IMR-90 (cell line): ENCODE results near the gene PKD1. TPM values are rescaled to one million over a fixed set of nuclear protein-coding genes. Genes with fewer than 3 reads are reported as not detected.
A peak's percentile ranks its signal among the peaks of the same experiment; 100 is the strongest.

Experiments
- ATAC-seq: fragments of 200-7000 bp; cut with Tn5 transposase; 2 replicates; pipeline ENCODE4 v1.9.1; 2020; ENCODE audit warnings: low read depth, mild to moderate bottlenecking, moderate library complexity
- BruUV-seq: library from RNA; stranded (reverse); fragments of 400-500 nt; replicated peaks from 2 replicates; lab custom pipeline; 2021; lab: Mats Ljungman, UMichigan
- CTCF ChIA-PET: fragments of 300-600 bp; formaldehyde crosslinking; extraction: SDS; loops from one replicate; lab custom pipeline; 2021; ENCODE audit warnings: antibody characterized with exemption; lab: Yijun Ruan, JAX
- POLR2A ChIA-PET: fragments of 300-600 bp; sonication (Branson Sonifier 250); formaldehyde crosslinking; loops from one replicate; lab custom pipeline; 2022; ENCODE audit warnings: antibody characterized with exemption; ENCODE audit not compliant: unreplicated experiment; lab: Charles Lee
- DNase-seq: peaks from one replicate; pipeline ENCODE4 v3.0.0; 2013
- H2AFZ ChIP-seq: replicated peaks from 2 replicates; pipeline ENCODE3; 2013; ENCODE audit warnings: low read length, mild to moderate bottlenecking; ENCODE audit not compliant: poor library complexity
- H2AK5ac ChIP-seq: 2 replicates; pipeline ENCODE4 v1.6.1; 2013; ENCODE audit warnings: low read depth, low read length, inconsistent platforms
- H2AK9ac ChIP-seq: replicated peaks from 2 replicates; pipeline ENCODE3; 2013; ENCODE audit warnings: mild to moderate bottlenecking, low read depth, low read length, moderate library complexity; ENCODE audit not compliant: poor library complexity
- H2BK120ac ChIP-seq: 2 replicates; pipeline ENCODE4 v1.6.1; 2013; ENCODE audit warnings: low read depth, low read length, inconsistent platforms
- H2BK15ac ChIP-seq: 3 replicates; pipeline ENCODE4 v1.6.1; 2013; ENCODE audit warnings: low read depth, low read length, inconsistent platforms
- H2BK20ac ChIP-seq: 2 replicates; pipeline ENCODE4 v1.6.1; 2013; ENCODE audit warnings: low read depth, mild to moderate bottlenecking, inconsistent platforms, low read length, moderate library complexity
- H2BK5ac ChIP-seq: 2 replicates; pipeline ENCODE4 v1.6.1; 2013; ENCODE audit warnings: mild to moderate bottlenecking, low read depth, low read length, inconsistent platforms; ENCODE audit not compliant: poor library complexity, severe bottlenecking
- H3K14ac ChIP-seq: replicated peaks from 2 replicates; pipeline ENCODE4 v1.6.1; 2013; ENCODE audit warnings: low read depth, low read length, inconsistent platforms
- H3K18ac ChIP-seq: 2 replicates; pipeline ENCODE4 v1.6.1; 2013; ENCODE audit warnings: low read depth, low read length, control low read depth
- H3K23ac ChIP-seq: 2 replicates; pipeline ENCODE4 v1.6.1; 2013; ENCODE audit warnings: low read depth, low read length, inconsistent platforms
- H3K27ac ChIP-seq: 2 replicates; pipeline ENCODE4 v1.5.1; 2013; ENCODE audit warnings: mild to moderate bottlenecking, control low read depth, low read length; ENCODE audit not compliant: insufficient read depth
- H3K27me3 ChIP-seq: 2 replicates; pipeline ENCODE4 v1.6.1; 2013; ENCODE audit warnings: low read length; ENCODE audit not compliant: control insufficient read depth, insufficient read depth
- H3K36me3 ChIP-seq: 2 replicates; pipeline ENCODE4 v1.6.1; 2013; ENCODE audit warnings: low read length, mixed read lengths; ENCODE audit not compliant: control insufficient read depth, insufficient read depth
- H3K4ac ChIP-seq: 2 replicates; pipeline ENCODE4 v1.6.1; 2013; ENCODE audit warnings: low read depth, low read length, inconsistent platforms
- H3K4me1 ChIP-seq: 2 replicates; pipeline ENCODE4 v1.6.1; 2013; ENCODE audit warnings: low read length, mixed read lengths; ENCODE audit not compliant: control insufficient read depth, insufficient read depth
- H3K4me2 ChIP-seq: 2 replicates; pipeline ENCODE4 v1.6.1; 2013; ENCODE audit warnings: low read depth, mild to moderate bottlenecking, control low read depth, low read length, moderate library complexity
- H3K4me3 ChIP-seq: 2 replicates; pipeline ENCODE4 v1.5.1; 2013; ENCODE audit warnings: low read depth, mild to moderate bottlenecking, control low read depth, low read length, moderate library complexity; ENCODE audit not compliant: insufficient read depth
- H3K56ac ChIP-seq: 2 replicates; pipeline ENCODE4 v1.6.1; 2013; ENCODE audit warnings: low read length, inconsistent platforms; ENCODE audit not compliant: insufficient read depth; ENCODE audit errors: extremely low read depth
- H3K79me1 ChIP-seq, 2 experiments: 2 replicates each; pipeline ENCODE4 v1.6.1; 2013; ENCODE audit warnings: low read length in 2 of 2, inconsistent platforms in 1 of 2, low read depth in 1 of 2
- H3K9ac ChIP-seq: 2 replicates; pipeline ENCODE4 v1.6.1; 2013; ENCODE audit warnings: low read depth, low read length, control low read depth
- H3K9me1 ChIP-seq: 2 replicates; pipeline ENCODE4 v1.6.1; 2013; ENCODE audit warnings: low read length, inconsistent platforms; ENCODE audit not compliant: insufficient read depth
- H3K9me3 ChIP-seq: 2 replicates; pipeline ENCODE4 v1.6.1; 2013; ENCODE audit warnings: low read length; ENCODE audit not compliant: control insufficient read depth, insufficient read depth
- H4K20me1 ChIP-seq: 2 replicates; pipeline ENCODE4 v1.6.1; 2013; ENCODE audit warnings: low read length, inconsistent platforms; ENCODE audit not compliant: insufficient read depth
- H4K5ac ChIP-seq: 2 replicates; pipeline ENCODE4 v1.6.1; 2013; ENCODE audit warnings: mild to moderate bottlenecking, low read depth, low read length, control low read depth
- H4K8ac ChIP-seq, 2 experiments: 2 replicates each; pipeline ENCODE4 v1.6.1; 2013; ENCODE audit warnings: low read depth in 2 of 2, low read length in 2 of 2, control low read depth in 1 of 2, inconsistent platforms in 1 of 2
- H4K91ac ChIP-seq: 2 replicates; pipeline ENCODE4 v1.6.1; 2013; ENCODE audit warnings: low read depth, low read length, inconsistent platforms; ENCODE audit not compliant: insufficient read depth
- CEBPB ChIP-seq: IDR thresholded peaks from 2 replicates; pipeline ENCODE4 v1.6.1; 2012; ENCODE audit warnings: low read depth, low read length, improper control_type of control experiment
- CHD1 ChIP-seq: IDR thresholded peaks from 2 replicates; pipeline ENCODE4 v1.6.1; 2012; ENCODE audit warnings: low read depth, low read length, improper control_type of control experiment
- MAFK ChIP-seq: IDR thresholded peaks from 2 replicates; pipeline ENCODE4 v1.6.1; 2012; ENCODE audit warnings: low read depth, low read length, improper control_type of control experiment
- MAZ ChIP-seq: IDR thresholded peaks from 2 replicates; pipeline ENCODE4 v1.6.1; 2012; ENCODE audit warnings: low read depth, mild to moderate bottlenecking, low read length, improper control_type of control experiment, moderate library complexity, borderline replicate concordance
- MXI1 ChIP-seq: IDR thresholded peaks from 2 replicates; pipeline ENCODE4 v1.6.1; 2012; ENCODE audit warnings: low read depth, mild to moderate bottlenecking, low read length, moderate library complexity, borderline replicate concordance
- NFE2L2 ChIP-seq: fragments of 150-350 bp; IDR thresholded peaks from 2 replicates; pipeline ENCODE4 v1.6.1; 2016; ENCODE audit warnings: low read depth, mild to moderate bottlenecking, low read length
- POLR2A ChIP-seq: IDR thresholded peaks from 2 replicates; pipeline ENCODE4 v1.6.1; 2012; ENCODE audit warnings: mild to moderate bottlenecking, low read depth, low read length
- RAD21 ChIP-seq: IDR thresholded peaks from 2 replicates; pipeline ENCODE4 v1.6.1; 2012; ENCODE audit warnings: low read length, improper control_type of control experiment
- RCOR1 ChIP-seq: IDR thresholded peaks from 2 replicates; pipeline ENCODE4 v1.6.1; 2012; ENCODE audit warnings: mild to moderate bottlenecking, low read length, improper control_type of control experiment; ENCODE audit not compliant: insufficient replicate concordance
- SMC3 ChIP-seq: fragments of 150-350 bp; IDR thresholded peaks from 2 replicates; pipeline ENCODE4 v1.6.1; 2016; ENCODE audit warnings: low read depth, mild to moderate bottlenecking, antibody characterized with exemption, low read length, moderate library complexity
- WGBS, 2 experiments: methylation state at CpG; one replicate each; pipeline versions ENCODE4 v1.1.5 to v1.1.7; 2013; ENCODE audit warnings: missing lambda C conversion rate in 2 of 2; ENCODE audit not compliant: insufficient read length in 1 of 2; ENCODE audit errors: extremely low coverage in 2 of 2; 5-methylcytosine and 5-hydroxymethylcytosine counted together
- dilution Hi-C: fragments of 300-500 bp; cut with HindIII; formaldehyde crosslinking; loops from one replicate; pipeline ENCODE4 v1.14.3; 2018; ENCODE audit warnings: low sequenced_read_pairs; ENCODE audit not compliant: unreplicated experiment
- in situ Hi-C: fragments of 300-500 bp; cut with MboI; formaldehyde crosslinking; loops from 3 replicates; pipeline ENCODE4 v1.14.3; 2019; ENCODE audit warnings: low sequenced_read_pairs, inconsistent platforms, mixed read lengths
- intact Hi-C: fragments of 100-400 bp; cut with micrococcal nuclease; formaldehyde crosslinking; loops from 2 replicates; pipeline ENCODE4 v1.10.0; 2022
- polyA plus RNA-seq, 3 experiments: library from polyadenylated mRNA; depleted of rRNA; stranded (reverse); fragments of >200 nt; gene quantifications; 2 replicates each; pipeline ENCODE4 v1.2.3, GENCODE V29; 2012; ENCODE audit warnings: low replicate concordance in 1 of 3
- total RNA-seq: library from RNA; depleted of rRNA; stranded (reverse); fragments of >200 nt; gene quantifications from 2 replicates; pipeline ENCODE4 v1.2.3, GENCODE V29; 2012
- TF ChIP-seq, protein P1 (sequence below): fragments of 150-350 bp; IDR thresholded peaks from 2 replicates; pipeline ENCODE4 v1.6.1; 2016; ENCODE audit warnings: low read depth, mild to moderate bottlenecking, low read length, moderate library complexity, borderline replicate concordance
- TF ChIP-seq, protein P2 (sequence below): fragments of 150-350 bp; IDR thresholded peaks from 2 replicates; pipeline ENCODE4 v1.6.1; 2017; ENCODE audit warnings: mild to moderate bottlenecking, antibody characterized with exemption, low read length, low read depth

The PKD1 gene
- total and polyA plus RNA-seq, 2 of the 4 experiments (the other 2 are of a cell fraction): 7.9 to 97.3 TPM

DNA sequence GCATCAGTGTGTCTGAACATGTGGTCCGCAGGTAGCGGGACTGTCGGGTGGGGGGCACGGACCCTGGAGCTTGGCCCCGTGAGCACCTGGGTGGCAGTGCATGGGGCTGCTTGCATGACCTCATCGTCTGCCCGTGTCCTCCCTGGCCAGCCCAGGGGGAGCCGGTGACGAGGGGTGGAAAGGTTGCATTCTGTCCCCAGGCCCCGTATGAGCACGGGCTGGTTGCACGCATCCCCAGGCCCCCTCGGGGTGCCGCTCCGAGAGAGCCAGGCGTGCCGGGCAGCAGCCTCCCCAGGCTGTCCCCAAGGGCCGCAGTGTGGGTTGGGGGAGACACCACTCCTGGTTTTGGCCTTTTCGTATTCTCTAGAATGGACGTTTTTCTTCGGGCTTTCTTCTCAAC, 58.0 kb downstream of the PKD1 start:
- TF ChIP-seq MAFK: no peak
- TF ChIP-seq RCOR1: no peak
- no peak for TF ChIP-seq POLR2A
- TF ChIP-seq SMC3: no peak
- TF ChIP-seq CEBPB: no peak
- no peak for TF ChIP-seq NFE2L2
- TF ChIP-seq RAD21: no peak
- TF ChIP-seq, protein P1, sequence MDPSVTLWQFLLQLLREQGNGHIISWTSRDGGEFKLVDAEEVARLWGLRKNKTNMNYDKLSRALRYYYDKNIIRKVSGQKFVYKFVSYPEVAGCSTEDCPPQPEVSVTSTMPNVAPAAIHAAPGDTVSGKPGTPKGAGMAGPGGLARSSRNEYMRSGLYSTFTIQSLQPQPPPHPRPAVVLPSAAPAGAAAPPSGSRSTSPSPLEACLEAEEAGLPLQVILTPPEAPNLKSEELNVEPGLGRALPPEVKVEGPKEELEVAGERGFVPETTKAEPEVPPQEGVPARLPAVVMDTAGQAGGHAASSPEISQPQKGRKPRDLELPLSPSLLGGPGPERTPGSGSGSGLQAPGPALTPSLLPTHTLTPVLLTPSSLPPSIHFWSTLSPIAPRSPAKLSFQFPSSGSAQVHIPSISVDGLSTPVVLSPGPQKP: no peak
- TF ChIP-seq, protein P2, sequence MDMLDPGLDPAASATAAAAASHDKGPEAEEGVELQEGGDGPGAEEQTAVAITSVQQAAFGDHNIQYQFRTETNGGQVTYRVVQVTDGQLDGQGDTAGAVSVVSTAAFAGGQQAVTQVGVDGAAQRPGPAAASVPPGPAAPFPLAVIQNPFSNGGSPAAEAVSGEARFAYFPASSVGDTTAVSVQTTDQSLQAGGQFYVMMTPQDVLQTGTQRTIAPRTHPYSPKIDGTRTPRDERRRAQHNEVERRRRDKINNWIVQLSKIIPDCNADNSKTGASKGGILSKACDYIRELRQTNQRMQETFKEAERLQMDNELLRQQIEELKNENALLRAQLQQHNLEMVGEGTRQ: no peak
- TF ChIP-seq MAZ: no peak
- no peak for TF ChIP-seq CHD1
- TF ChIP-seq MXI1: no peak
- H3K4ac ChIP-seq: no peak overlapping the region
- H2BK15ac ChIP-seq: no peak overlapping the region
- H3K23ac ChIP-seq: no peak overlapping the region
- dilution Hi-C loops: no loop called here
- no peaks in the 10 kb centered on the region for H3K9me3 ChIP-seq
- no peak overlapping the region for H3K18ac ChIP-seq
- ChIA-PET POLR2A (no interaction called here), CTCF (interaction anchor here (1.2 kb wide), 1 partner anchor 29 kb away, joined by 3 read pairs; no protein-coding TSS in a partner anchor)
- no peak overlapping the region for H4K91ac ChIP-seq
- 97% methylated on average over 11 of the region's 21 CpGs; no CpG with 5 or more reads in 1 of the 2 experiments for WGBS, 2 experiments
- H3K27ac ChIP-seq: no peak overlapping the region
- H3K4me3 ChIP-seq: no peak overlapping the region
- H2BK5ac ChIP-seq: no peak overlapping the region
- H4K8ac ChIP-seq: no peak overlapping the region
- H3K9ac ChIP-seq: no peak overlapping the region
- no peak overlapping the region for H3K4me2 ChIP-seq
- H2AK5ac ChIP-seq: no peak overlapping the region
- H2AFZ ChIP-seq: no peak overlapping the region
- H2AK9ac ChIP-seq: peak overlapping the region; percentile 37
- intact Hi-C loops: no loop called here
- ATAC-seq: no peak
- H4K20me1 ChIP-seq: peaks cover 5% of the 10 kb centered on the region; the same call in 1 of the 2 replicates
- no peaks in the 10 kb centered on the region for H3K9me1 ChIP-seq
- no TSS peak for BruUV-seq
- no peak overlapping the region for H4K5ac ChIP-seq
- H3K56ac ChIP-seq: no peak overlapping the region
- H3K14ac ChIP-seq: no peak overlapping the region
- DNase-seq: no peak
- H3K4me1 ChIP-seq: peaks cover 3% of the 10 kb centered on the region; the same call in 1 of the 2 replicates
- H2BK120ac ChIP-seq: no peak overlapping the region
- peaks cover 0 to 3% of the 10 kb centered on the region in 2 experiments; a peak in 1 of 4 replicates for H3K79me1 ChIP-seq
- H3K27me3 ChIP-seq: no peaks in the 10 kb centered on the region
- peaks cover 65% of the 10 kb centered on the region for H3K36me3 ChIP-seq
- in situ Hi-C loops: no loop called here
- H2BK20ac ChIP-seq: no peak overlapping the region
